ENCODE data around the gene RUFY2. TPM values are rescaled to one million over a fixed set of nuclear protein-coding genes. Genes with fewer than 3 reads are reported as not detected.
"Not testable (repeated sequence)": the region's sequence is repeated elsewhere in the genome, so short reads cannot be mapped to it uniquely, and the experiment has no call there.

RUFY2 gene
- polyA plus RNA-seq, 1 donor from 2014 or later, result 7.5 TPM

GRCh38 chr10:68336754-68337351 is 70.2 kb downstream of the RUFY2 start:
- H3K9me3 Mint-ChIP-seq, result no peaks in the 10 kb centered on the region
- H3K36me3 Mint-ChIP-seq, result peaks cover 3% of the 10 kb centered on the region
- peak overlapping the region in 1 of 3 donors; percentile 97 for H3K27ac Mint-ChIP-seq
- H3K4me3 Mint-ChIP-seq, result peak overlapping the region in 3 of 4 donors; percentile 62 to 84 (median 72)
- no peaks in the 10 kb centered on the region for H3K27me3 Mint-ChIP-seq
- peaks cover 35 to 48% (median 46%) of the 10 kb centered on the region in 3 donors for H3K4me1 Mint-ChIP-seq

- Mint-ChIP-seq H3K36me3 (no peaks in the 10 kb centered on the region), H3K4me1 (peaks cover 44 to 57% (median 52%) of the 10 kb centered on the region in 3 donors), H3K9me3 (no peaks in the 10 kb centered on the region), H3K4me3 (peak overlapping the region; percentile 92 to 100 (median 100)), H3K27ac (peak overlapping the region; percentile 90 to 100 (median 97)), H3K27me3 (no peaks in the 10 kb centered on the region)
These were observed 72.2 kb downstream of the RUFY2 start for GRCh38 chr10:68334672-68335467.

- no peaks in the 10 kb centered on the region for H3K36me3 Mint-ChIP-seq
- H3K9me3 Mint-ChIP-seq, result no peaks in the 10 kb centered on the region
- H3K4me3 Mint-ChIP-seq, result peak overlapping the region; percentile 92 to 100 (median 100)
- no peaks in the 10 kb centered on the region for H3K27me3 Mint-ChIP-seq
- H3K4me1 Mint-ChIP-seq, result peaks cover 44 to 57% (median 48%) of the 10 kb centered on the region in 3 donors
- H3K27ac Mint-ChIP-seq, result peak overlapping the region; percentile 97 to 100 (median 99)
These were observed 73.3 kb downstream of the RUFY2 start for GRCh38 chr10:68333440-68334431.

GRCh38 chr10:68333058-68333395 is 74.0 kb downstream of the RUFY2 start:
- Mint-ChIP-seq H3K4me1 (peaks cover 49 to 63% (median 51%) of the 10 kb centered on the region in 3 donors), H3K36me3 (no peaks in the 10 kb centered on the region), H3K27me3 (no peaks in the 10 kb centered on the region), H3K4me3 (peak overlapping the region; percentile 92 to 100 (median 100)), H3K27ac (peak overlapping the region; percentile 97 to 100 (median 99)), H3K9me3 (peaks cover 0 to 4% (median 0%) of the 10 kb centered on the region in 3 donors)

DNA sequence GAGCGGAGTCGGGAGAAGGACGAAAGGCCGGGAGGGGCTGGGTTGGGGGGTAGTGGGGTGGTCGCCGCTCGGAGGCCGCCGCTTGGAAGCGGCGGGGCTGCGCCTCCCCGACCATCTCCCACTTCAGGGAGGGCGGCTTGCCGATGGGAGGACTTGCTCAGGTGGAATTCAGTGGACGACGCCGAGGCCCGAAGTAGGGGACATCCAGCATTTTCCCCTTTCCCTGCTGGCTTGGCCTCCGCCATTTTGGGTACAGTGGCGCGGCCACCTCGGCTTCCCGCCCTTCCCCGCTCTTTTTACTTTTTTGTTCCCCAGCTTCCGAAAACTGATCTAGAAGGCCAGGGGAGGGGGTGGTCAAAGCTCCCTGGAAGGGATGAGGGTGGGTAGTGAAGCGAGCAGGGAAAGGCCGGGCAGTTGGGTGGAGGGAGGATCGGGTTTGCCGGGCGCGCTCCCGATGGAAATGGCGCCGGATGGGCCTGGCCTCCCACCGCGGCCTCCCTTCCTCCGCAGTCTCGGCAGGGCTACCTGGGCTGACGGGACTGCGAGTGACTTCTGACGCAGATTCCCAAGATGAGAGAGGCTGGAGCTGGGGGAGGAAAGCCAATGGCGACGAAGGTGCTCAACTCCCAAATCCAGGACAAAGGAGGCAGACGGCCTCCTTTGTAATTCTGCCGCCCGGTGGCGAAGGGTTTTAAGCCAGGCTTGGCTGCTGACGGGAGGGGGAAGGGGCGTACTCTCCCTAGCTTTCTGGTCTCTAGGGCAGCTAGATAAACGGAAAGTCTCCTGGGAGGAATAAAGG is 74.6 kb downstream of the RUFY2 start, which contains the start of gene PBLD:
TSS of gene PBLD (minus strand) at position 670 of the 799 bp plus-strand sequence. CDS start 26,084 bp downstream, outside the sequence.
- Mint-ChIP-seq H3K27me3 (no peaks in the 10 kb centered on the region), H3K36me3 (no peaks in the 10 kb centered on the region), H3K4me3 (peak within 1 kb of the TSS; percentile 92 to 100 (median 100)), H3K9me3 (peaks cover 0 to 4% (median 0%) of the 10 kb centered on the region in 3 donors), H3K27ac (peak within 1 kb of the TSS; percentile 97 to 100 (median 99)), H3K4me1 (peaks cover 46 to 59% (median 49%) of the 10 kb centered on the region in 3 donors)

DNA sequence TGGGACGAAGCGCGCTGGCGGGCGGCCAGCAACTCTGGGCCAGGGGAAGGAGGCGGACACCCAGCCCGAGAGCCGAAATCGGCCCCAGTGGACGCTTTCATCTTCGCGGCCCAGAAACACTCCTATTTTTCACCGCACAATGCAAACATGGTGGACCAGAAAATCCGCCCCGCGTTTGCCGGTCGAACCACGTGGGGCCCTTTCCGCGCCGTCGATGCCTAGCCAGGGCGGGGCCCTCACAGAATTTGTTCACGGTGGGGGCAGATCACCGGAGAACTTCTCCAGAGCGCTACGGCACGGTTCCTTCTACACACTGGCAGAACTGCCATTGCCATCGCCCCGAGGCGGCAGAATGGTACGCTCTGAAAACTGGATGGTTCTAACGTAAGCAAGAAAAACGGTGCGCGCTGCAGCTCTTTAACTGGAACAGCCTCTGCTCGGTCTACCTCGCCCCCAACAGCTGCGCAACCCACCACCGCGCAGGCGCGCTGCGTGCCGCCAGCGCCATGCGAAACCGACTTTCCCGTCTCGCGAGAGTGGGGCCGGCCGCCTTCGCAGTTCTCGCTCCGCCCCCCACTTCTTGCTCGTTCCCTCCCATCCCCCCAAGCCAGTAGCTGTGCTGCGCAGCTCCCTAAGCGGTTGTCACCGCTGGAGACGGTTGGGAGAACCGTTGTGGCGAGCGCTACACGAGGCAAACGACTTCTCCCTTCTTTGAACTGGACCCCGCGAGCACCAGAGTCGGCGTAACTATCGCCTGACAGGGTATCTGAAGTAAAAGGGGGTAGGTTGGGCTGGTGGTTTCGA is 75.4 kb downstream of the RUFY2 start, which contains the start of gene HNRNPH3:
TSS of gene HNRNPH3 (plus strand) at position 610 of the 804 bp plus-strand sequence. CDS start 5,158 bp downstream, outside the sequence.
- H3K27me3 Mint-ChIP-seq, result no peaks in the 10 kb centered on the region
- peak within 1 kb of the TSS; percentile 92 to 100 (median 100) for H3K4me3 Mint-ChIP-seq
- H3K9me3 Mint-ChIP-seq, result peaks cover 0 to 4% (median 0%) of the 10 kb centered on the region in 3 donors
- peak within 1 kb of the TSS; percentile 97 to 100 (median 99) for H3K27ac Mint-ChIP-seq
- H3K36me3 Mint-ChIP-seq, result no peaks in the 10 kb centered on the region
- peaks cover 40 to 51% (median 43%) of the 10 kb centered on the region in 3 donors for H3K4me1 Mint-ChIP-seq

DNA sequence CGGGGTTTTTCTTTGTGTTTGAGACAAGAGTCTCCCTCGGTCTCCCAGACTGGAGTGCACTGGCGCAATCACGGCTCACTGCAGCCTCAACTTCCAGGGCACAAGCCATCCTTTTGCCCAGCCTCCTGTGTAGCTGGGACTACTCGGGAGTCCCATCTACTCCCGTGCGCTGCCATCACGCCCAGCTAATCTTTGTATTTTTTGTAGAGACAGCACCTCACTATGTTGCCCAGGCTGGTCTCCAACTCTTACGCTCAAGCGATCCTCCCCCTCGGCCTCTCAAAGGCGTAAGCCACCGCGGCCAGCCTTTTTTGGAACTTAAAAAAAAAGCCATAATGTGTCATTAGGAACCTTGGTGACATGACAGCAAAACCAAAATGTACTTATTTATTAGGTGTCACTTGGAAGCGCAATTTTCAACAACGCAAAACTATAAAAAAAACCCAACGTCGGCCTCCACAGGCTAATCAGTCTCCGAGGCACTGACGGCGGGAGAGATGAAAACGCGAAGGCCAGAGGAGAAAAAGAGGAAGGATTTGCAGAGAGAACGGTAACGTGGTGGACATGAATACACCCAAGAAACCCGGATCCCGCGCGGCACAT is 76.1 kb downstream of the RUFY2 start:
- Mint-ChIP-seq H3K4me1 (peaks cover 34 to 45% (median 36%) of the 10 kb centered on the region in 3 donors), H3K4me3 (peak overlapping the region; percentile 92 to 100 (median 100))

GRCh38 chr10:68329506-68329861 is 77.6 kb downstream of the RUFY2 start:
- H3K9me3 Mint-ChIP-seq, result peaks cover 0 to 4% (median 2%) of the 10 kb centered on the region in 3 donors
- H3K4me3 Mint-ChIP-seq, result peak overlapping the region in 1 of 4 donors; percentile 92
- peak overlapping the region in 1 of 3 donors; percentile 97 for H3K27ac Mint-ChIP-seq
- peaks cover 5% of the 10 kb centered on the region for H3K36me3 Mint-ChIP-seq
- no peaks in the 10 kb centered on the region for H3K27me3 Mint-ChIP-seq
- H3K4me1 Mint-ChIP-seq, result peaks cover 24 to 33% (median 24%) of the 10 kb centered on the region in 3 donors

More for the DNA sequence above, 76.1 kb downstream of the RUFY2 start:
- H3K36me3 Mint-ChIP-seq, result no peaks in the 10 kb centered on the region
- H3K9me3 Mint-ChIP-seq, result peaks cover 0 to 4% (median 0%) of the 10 kb centered on the region in 3 donors
- H3K27me3 Mint-ChIP-seq, result no peaks in the 10 kb centered on the region
- peak overlapping the region; percentile 97 to 100 (median 99) for H3K27ac Mint-ChIP-seq

DNA sequence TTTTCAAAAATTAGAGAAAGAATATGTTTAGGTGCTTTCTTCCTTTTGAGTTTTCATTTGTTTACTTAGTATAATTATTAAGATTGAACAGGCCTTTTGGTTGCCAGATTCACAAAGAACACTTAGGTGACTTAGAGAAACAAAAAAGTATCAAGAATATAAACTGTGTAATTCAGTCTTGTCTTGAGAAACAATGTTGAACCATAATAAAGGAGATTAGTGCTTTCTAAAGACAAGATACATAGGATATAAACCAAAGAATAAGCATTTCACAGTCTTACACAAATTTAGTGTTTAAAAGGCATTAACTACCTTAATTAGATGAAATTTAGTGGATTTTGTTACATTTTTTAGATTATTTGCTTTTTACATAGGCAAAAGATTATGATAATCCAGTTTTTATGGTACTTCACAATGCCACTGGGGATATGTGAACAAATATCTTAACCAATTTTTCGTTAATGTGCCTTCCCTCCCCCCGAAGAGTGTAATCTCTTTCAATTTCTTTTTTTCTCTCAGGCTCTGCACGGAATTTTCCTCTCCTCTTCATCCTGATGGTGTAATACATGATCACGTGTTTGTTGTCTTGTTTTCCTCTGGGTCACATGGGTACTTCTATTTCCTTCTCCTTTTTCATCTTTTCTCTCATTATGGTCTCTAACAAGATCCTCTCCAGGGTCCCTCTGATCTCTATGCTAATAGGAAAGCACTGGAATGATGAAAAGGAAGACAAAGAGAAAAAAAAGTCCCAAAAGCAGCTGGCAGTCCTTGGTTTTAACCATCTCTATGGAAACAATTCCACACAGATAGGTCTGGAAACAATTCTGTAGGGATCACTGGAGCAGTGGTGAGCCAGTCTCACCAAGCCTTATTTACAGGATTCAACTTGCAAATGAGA is 78.9 kb downstream of the RUFY2 start:
- Mint-ChIP-seq H3K9me3 (peaks cover 0 to 4% (median 2%) of the 10 kb centered on the region in 3 donors), H3K27ac (peak overlapping the region; percentile 64 to 97 (median 82)), H3K4me1 (peaks cover 15 to 19% (median 16%) of the 10 kb centered on the region in 3 donors), H3K36me3 (peaks cover 5% of the 10 kb centered on the region), H3K27me3 (no peaks in the 10 kb centered on the region), H3K4me3 (peak overlapping the region; percentile 21 to 69 (median 42))

DNA sequence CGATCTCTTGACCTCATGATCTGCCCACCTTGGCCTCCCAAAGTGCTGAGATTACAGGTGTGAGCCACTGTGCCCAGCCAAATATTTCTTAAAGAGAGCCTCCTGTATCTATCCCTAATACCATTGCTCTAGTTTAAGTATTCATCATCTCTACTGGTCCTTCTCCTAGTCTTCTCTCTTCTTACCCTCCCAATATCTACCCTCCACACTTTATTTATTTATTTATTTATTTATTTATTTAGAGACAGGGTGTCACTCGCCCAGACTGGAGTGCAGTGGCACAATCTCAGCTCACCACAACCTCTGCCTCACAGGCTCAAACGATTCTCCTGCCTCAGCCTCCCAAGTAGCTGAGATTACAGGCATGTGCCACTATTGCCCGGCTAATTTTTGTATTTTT is 82.7 kb downstream of the RUFY2 start:
- not testable (repeated sequence) for H3K9me3 Mint-ChIP-seq, H3K4me1 Mint-ChIP-seq, H3K36me3 Mint-ChIP-seq, H3K4me3 Mint-ChIP-seq, H3K27me3 Mint-ChIP-seq, H3K27ac Mint-ChIP-seq

DNA sequence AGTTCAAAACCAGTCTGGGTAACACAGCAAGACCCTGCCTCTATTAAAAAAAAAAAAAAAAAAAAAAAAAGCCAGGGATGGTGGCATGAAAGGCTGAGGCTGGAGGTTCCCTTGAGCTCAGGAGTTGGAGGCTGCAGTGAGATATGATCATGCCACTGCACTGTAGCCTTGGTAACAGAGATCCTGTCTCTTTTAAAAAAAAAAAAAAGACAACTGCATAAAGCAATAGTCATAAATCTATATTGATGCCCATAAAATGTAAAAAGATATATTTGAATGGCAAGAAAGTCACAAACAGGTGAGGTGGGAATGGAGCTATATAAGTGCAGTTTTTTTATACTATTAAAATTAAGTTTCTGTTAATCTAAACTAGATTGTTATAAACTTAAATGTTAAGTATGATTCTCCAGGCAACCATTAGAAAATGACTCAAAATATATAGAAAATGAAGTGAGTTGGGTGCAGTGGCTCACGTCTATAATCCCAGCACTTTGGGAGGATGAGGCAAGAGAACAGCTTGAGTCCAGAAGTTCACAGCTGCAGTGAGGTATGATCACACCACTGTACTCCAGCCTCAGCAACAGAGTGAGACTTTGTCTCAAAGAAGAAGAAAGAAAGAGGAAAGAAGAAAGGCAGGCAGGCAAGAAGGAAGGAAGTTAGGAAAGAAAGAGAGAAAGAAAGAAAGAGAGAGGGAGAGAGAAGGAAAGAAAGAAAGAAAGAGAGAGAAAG is 88.6 kb downstream of the RUFY2 start:
- peaks cover 0 to 4% (median 2%) of the 10 kb centered on the region in 3 donors for H3K4me1 Mint-ChIP-seq
- peaks cover 5% of the 10 kb centered on the region for H3K36me3 Mint-ChIP-seq
- H3K4me3 Mint-ChIP-seq, result no peak overlapping the region
- no peaks in the 10 kb centered on the region for H3K27me3 Mint-ChIP-seq
- peaks cover 2 to 13% (median 11%) of the 10 kb centered on the region in 3 donors for H3K9me3 Mint-ChIP-seq
- no peak overlapping the region for H3K27ac Mint-ChIP-seq

All from IgD-negative memory B cell (primary cell).